HG03354 (cell line): Measurements from ENCODE around the gene ANGPTL8.

Experiments used
- ATAC-seq: cut with Tn5 transposase; IDR thresholded peaks from one replicate; pipeline ENCODE4 v1.9.1; 2021; ENCODE audit warnings: mild to moderate bottlenecking; ENCODE audit not compliant: unreplicated experiment, poor library complexity, severe bottlenecking

ANGPTL8 gene

GRCh38 chr19:11239377-11240000, at the start of gene ANGPTL8:
ANGPTL8 (plus strand) TSS chr19:11239619; CDS start chr19:11239638, 19 bp downstream.
- no peak for ATAC-seq

- no peak for ATAC-seq
Observed at GRCh38 chr19:11190501-11190900, 48.9 kb upstream of the ANGPTL8 start.

- ATAC-seq: no peak
Observed at GRCh38 chr19:11191273-11191755, 48.1 kb upstream of the ANGPTL8 start.

- ATAC-seq: no peak
Observed at GRCh38 chr19:11191934-11192333, 47.5 kb upstream of the ANGPTL8 start.

- ATAC-seq: no peak
Observed at GRCh38 chr19:11192957-11193939, 46.2 kb upstream of the ANGPTL8 start.

GRCh38 chr19:11194173-11194572, 45.2 kb upstream of the ANGPTL8 start:
- ATAC-seq: no peak

- no peak for ATAC-seq
Observed at GRCh38 chr19:11194656-11195558, 44.5 kb upstream of the ANGPTL8 start.

- ATAC-seq: no peak
Observed at GRCh38 chr19:11195681-11196080, 43.7 kb upstream of the ANGPTL8 start.

GRCh38 chr19:11196406-11197287, 42.8 kb upstream of the ANGPTL8 start:
- no peak for ATAC-seq

- ATAC-seq: peak; percentile 79
Observed at GRCh38 chr19:11197291-11198174, 41.9 kb upstream of the ANGPTL8 start, which contains the start of gene KANK2. KANK2 (minus strand) TSS chr19:11197545; CDS start chr19:11194511, 3,034 bp downstream.

GRCh38 chr19:11198175-11198534, 41.3 kb upstream of the ANGPTL8 start:
- ATAC-seq: no peak

GRCh38 chr19:11198769-11199424, 40.5 kb upstream of the ANGPTL8 start:
- ATAC-seq: no peak

GRCh38 chr19:11199517-11199916, 39.9 kb upstream of the ANGPTL8 start:
- no peak for ATAC-seq

GRCh38 chr19:11200015-11200574, 39.3 kb upstream of the ANGPTL8 start:
- ATAC-seq: no peak

GRCh38 chr19:11200931-11201330, 38.5 kb upstream of the ANGPTL8 start:
- no peak for ATAC-seq

GRCh38 chr19:11201791-11202190, 37.6 kb upstream of the ANGPTL8 start:
- no peak for ATAC-seq
